ENCODE measurements around the gene KCNQ4.

Gene KCNQ4

DNA sequence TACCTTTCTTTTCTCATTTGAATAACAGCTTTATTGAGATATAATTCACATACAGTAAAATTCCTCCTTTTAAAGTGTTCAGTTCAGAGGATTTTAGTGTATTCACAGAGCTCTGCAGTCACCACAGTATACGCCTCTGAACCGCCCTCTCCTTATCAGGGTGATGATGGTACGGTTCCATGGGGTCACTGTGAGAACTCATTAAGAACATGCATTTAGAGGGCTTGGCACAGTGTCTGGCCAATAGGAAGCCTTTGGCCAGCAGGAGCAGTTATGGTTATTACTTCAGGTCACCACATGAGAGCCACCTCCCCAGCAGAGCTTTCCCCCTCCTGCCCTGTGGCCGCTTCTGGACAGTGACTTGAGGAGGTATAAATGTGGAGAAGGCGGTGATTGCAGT, 27.3 kb downstream of the KCNQ4 start:
- in situ Hi-C loops (cut with MboI; ENCODE audit: low sequenced_read_pairs, unreplicated experiment) = no loop called here
- DNase-seq (ENCODE audit: low spot score) = no peak
- TF ChIP-seq, protein P1, sequence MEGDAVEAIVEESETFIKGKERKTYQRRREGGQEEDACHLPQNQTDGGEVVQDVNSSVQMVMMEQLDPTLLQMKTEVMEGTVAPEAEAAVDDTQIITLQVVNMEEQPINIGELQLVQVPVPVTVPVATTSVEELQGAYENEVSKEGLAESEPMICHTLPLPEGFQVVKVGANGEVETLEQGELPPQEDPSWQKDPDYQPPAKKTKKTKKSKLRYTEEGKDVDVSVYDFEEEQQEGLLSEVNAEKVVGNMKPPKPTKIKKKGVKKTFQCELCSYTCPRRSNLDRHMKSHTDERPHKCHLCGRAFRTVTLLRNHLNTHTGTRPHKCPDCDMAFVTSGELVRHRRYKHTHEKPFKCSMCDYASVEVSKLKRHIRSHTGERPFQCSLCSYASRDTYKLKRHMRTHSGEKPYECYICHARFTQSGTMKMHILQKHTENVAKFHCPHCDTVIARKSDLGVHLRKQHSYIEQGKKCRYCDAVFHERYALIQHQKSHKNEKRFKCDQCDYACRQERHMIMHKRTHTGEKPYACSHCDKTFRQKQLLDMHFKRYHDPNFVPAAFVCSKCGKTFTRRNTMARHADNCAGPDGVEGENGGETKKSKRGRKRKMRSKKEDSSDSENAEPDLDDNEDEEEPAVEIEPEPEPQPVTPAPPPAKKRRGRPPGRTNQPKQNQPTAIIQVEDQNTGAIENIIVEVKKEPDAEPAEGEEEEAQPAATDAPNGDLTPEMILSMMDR (IDR thresholded peaks at IDR 0.05; ENCODE audit: borderline replicate concordance, control extremely low read depth, extremely low read depth, insufficient read depth, missing control alignments) = no peak

DNA sequence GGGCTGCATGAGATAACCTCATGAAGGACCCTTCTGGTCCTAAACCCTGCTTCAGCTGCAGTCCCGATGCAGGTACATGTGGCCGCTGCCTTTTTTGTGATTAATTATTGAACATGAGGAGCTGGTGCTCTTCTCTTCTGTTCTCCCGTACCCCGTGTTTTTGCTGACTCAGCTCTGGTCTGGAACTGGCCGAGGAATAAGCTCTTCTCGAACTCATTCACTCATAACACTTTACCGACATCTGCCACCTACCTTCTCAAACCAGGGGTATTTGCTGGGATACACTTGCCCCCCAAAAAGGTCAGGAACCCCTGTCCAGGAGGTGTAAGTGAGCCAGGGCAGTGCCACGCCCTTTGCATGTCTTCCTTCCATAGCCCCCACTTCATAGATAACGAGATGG, 31.8 kb downstream of the KCNQ4 start:
- no peak for DNase-seq (ENCODE audit: low spot score)
- TF ChIP-seq, protein P1 (IDR thresholded peaks at IDR 0.05; ENCODE audit: borderline replicate concordance, control extremely low read depth, extremely low read depth, insufficient read depth, missing control alignments) = no peak
- in situ Hi-C loops (cut with MboI; ENCODE audit: low sequenced_read_pairs, unreplicated experiment) = no loop called here

DNA sequence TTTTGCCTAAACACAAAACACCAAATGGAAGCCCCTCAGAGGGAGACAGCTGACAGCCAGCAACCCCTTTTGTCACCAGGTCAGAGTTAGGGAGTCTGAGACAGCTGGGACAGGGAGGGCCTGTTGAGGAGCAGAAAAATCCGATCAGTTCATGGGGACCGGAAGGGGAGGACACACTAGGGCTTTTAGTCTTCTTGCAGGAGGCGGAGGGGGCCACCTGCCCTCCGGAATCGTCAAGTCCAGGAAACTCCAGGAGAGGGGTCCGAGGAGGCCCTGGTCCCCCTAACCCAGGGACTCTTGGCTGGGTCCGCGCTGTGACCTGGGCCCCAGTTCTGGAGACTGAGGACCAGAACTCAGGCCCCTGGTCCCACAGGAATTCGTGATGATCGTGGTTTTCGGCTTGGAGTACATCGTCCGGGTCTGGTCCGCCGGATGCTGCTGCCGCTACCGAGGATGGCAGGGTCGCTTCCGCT, 34.2 kb downstream of the KCNQ4 start:
- DNase-seq (ENCODE audit: low spot score) = no peak
- in situ Hi-C loops (cut with MboI; ENCODE audit: low sequenced_read_pairs, unreplicated experiment) = no loop called here
- TF ChIP-seq, protein P1 (IDR thresholded peaks at IDR 0.05; ENCODE audit: borderline replicate concordance, control extremely low read depth, extremely low read depth, insufficient read depth, missing control alignments) = no peak

DNA sequence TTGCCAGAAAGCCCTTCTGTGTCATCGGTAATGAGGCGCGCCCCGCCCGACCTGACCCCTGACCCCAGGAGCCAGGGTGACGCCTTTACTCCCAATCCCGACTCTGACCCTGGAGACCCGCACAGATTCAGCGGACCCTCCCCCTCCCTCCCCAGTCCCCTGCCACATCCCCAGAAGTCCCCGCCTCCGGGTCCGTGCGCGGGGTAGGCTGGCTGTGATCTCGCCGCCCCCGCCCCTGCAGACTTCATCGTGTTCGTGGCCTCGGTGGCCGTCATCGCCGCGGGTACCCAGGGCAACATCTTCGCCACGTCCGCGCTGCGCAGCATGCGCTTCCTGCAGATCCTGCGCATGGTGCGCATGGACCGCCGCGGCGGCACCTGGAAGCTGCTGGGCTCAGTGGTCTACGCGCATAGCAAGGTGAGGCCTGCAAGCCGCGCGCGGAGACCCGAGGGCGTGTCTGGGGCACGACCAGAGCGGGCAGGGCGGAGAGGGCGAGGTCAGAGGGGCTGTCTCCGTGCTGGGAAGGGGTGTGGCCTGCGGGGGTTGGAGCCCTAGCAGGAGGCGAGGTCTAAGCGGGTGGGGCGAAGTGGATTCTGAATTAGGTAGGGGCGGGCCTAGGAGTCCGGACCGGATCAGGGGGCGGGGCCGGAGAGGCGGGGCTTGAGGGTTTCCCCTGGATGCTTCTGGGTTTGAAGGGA, 34.8 kb downstream of the KCNQ4 start:
- in situ Hi-C loops (cut with MboI; ENCODE audit: low sequenced_read_pairs, unreplicated experiment) = no loop called here
- TF ChIP-seq, protein P1 (IDR thresholded peaks at IDR 0.05; ENCODE audit: borderline replicate concordance, control extremely low read depth, extremely low read depth, insufficient read depth, missing control alignments) = no peak
- DNase-seq (ENCODE audit: low spot score) = peak; percentile 93

DNA sequence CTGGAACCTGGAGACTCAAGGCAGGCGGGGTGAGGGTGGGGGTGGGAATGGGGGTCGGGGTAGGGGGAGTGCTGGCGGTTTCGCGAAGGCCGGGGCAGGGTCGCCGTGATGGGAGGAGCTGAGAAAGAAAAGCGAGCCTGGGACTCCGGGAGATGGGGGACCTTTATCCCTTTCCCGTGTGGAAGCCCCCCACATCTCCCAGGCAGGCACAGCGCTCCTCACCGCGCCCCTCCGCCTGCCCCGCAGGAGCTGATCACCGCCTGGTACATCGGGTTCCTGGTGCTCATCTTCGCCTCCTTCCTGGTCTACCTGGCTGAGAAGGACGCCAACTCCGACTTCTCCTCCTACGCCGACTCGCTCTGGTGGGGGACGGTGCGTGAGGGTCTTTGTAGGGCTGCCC, 35.5 kb downstream of the KCNQ4 start:
- TF ChIP-seq, protein P1 (IDR thresholded peaks at IDR 0.05; ENCODE audit: borderline replicate concordance, control extremely low read depth, extremely low read depth, insufficient read depth, missing control alignments) = no peak
- no peak for DNase-seq (ENCODE audit: low spot score)
- in situ Hi-C loops (cut with MboI; ENCODE audit: low sequenced_read_pairs, unreplicated experiment) = no loop called here

DNA sequence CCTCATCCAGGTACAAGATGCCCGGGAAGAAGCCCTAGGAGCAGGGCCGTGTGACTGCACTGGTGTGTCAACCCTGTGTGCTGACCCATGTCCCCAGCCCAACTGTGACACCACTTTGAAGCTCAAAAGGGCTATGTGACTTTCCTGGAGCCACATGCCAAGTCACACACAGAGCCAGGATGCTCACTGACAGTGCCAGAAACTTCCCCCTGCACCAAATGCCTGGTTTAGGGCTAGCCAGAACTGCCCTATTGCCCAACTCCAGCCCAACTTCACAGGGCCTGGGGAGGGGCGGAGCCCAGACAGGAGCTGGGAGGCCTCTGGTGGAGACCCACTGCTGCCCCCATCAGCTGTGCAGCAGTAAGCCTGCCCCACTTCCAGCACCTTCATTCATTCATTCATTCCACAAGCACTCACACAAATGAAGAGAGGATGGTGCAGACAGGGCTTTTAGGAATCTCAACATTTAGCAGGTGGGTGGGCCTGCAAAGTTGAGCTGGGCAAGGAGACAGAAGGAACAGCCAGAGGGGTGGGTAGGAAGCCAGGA, 36.7 kb downstream of the KCNQ4 start:
- no peak for DNase-seq (ENCODE audit: low spot score)
- in situ Hi-C loops (cut with MboI; ENCODE audit: low sequenced_read_pairs, unreplicated experiment) = no loop called here

More for the DNA sequence above, 36.7 kb downstream of the KCNQ4 start:
- TF ChIP-seq, protein P1 (IDR thresholded peaks at IDR 0.05; ENCODE audit: borderline replicate concordance, control extremely low read depth, extremely low read depth, insufficient read depth, missing control alignments) = no peak

Data from GM13976 (cell line).